Measurements from ENCODE around the gene SBNO2. TPM values are rescaled to one million over a fixed set of nuclear protein-coding genes. Genes with fewer than 3 reads are reported as not detected.

Gene SBNO2
- total RNA-seq, 4 donors from 2014 or later = 26.4 to 71.0 (median 57.8) TPM

GRCh38 chr19:1167687-1168571, 6.1 kb downstream of the SBNO2 start:
- H3K27me3 ChIP-seq = no peaks in the 10 kb centered on the region
- TF ChIP-seq POLR2A (IDR thresholded peaks at IDR 0.05) = no peak
- TF ChIP-seq CTCF (IDR thresholded peaks at IDR 0.05) = no peak
- no peak for DNase-seq
- H3K36me3 ChIP-seq = peaks cover 0 to 11% (median 0%) of the 10 kb centered on the region in 3 donors
- H3K4me3 ChIP-seq = peak overlapping the region; percentile 20 to 42 (median 32)
- H3K9me3 ChIP-seq = no peaks in the 10 kb centered on the region
- H3K27ac ChIP-seq = peak overlapping the region; percentile 74 to 87 (median 81)
- peaks cover 0 to 52% (median 18%) of the 10 kb centered on the region in 4 donors for H3K4me1 ChIP-seq

- H3K36me3 ChIP-seq = peaks cover 0 to 11% (median 0%) of the 10 kb centered on the region in 3 donors
- H3K27ac ChIP-seq = peak overlapping the region in 1 of 4 donors; percentile 31
- H3K27me3 ChIP-seq = no peaks in the 10 kb centered on the region
- TF ChIP-seq CTCF (IDR thresholded peaks at IDR 0.05) (no peak), POLR2A (IDR thresholded peaks at IDR 0.05) (no peak)
- H3K4me1 ChIP-seq = peaks cover 0 to 43% (median 14%) of the 10 kb centered on the region in 4 donors
- no peaks in the 10 kb centered on the region for H3K9me3 ChIP-seq
- peak in 1 of 3 donors; percentile 44 for DNase-seq
- H3K4me3 ChIP-seq = no peak overlapping the region
Measured at GRCh38 chr19:1166872-1167573, 7.0 kb downstream of the SBNO2 start.

DNA sequence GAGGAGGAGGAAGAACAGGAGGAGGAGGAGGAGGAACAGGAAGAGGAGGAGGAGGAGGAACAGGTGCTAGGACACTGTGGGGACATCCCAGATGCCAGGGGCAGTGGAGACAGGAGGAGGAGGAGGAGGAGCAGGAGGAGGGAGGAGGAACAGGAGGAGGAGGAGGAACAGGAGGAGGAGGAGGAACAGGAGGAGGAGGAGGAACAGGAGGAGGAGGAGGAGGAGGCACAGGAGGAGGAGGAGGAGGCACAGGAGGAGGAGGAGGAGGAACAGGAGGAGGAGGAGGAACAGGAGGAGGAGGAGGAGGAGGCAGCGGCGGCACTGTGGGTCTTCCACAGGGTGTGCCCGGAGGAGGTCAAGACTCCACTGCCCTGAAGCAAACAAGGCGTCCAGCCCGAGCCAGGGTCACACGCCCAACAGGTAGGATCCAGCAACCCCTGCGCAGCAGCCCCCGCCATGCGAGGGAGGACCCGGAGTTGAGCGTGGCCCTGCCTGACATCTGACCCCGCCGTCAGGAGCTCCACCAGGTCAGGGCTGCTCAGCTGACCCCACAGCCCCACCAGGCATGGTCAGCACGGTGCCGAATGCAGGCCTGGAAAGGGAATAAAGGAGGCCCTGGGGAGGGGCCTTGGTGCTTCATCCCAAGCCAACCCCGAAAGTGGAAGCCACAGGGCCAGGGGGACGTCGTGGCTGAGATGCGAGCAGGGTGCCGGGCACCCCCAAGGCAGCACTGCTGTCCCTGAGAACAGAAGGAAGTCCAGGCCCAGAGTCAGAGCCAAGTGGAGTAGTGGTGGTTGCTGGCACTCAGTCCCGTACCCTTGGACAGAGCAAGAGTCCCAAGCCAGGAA, 9.2 kb downstream of the SBNO2 start:
- H3K27ac ChIP-seq = no peak overlapping the region
- peaks cover 0 to 17% (median 0%) of the 10 kb centered on the region in 3 donors for H3K36me3 ChIP-seq
- no peaks in the 10 kb centered on the region for H3K9me3 ChIP-seq
- TF ChIP-seq CTCF (IDR thresholded peaks at IDR 0.05) = no peak
- no peak for TF ChIP-seq POLR2A (IDR thresholded peaks at IDR 0.05)
- no peak for DNase-seq
- H3K4me1 ChIP-seq = peaks cover 0 to 35% (median 8%) of the 10 kb centered on the region in 4 donors
- no peaks in the 10 kb centered on the region for H3K27me3 ChIP-seq
- no peak overlapping the region for H3K4me3 ChIP-seq

GRCh38 chr19:1163934-1164683, 10.0 kb downstream of the SBNO2 start:
- Histone ChIP-seq H3K36me3 (peaks cover 0 to 18% (median 0%) of the 10 kb centered on the region in 3 donors), H3K27ac (no peak overlapping the region), H3K4me1 (peaks cover 0 to 29% (median 3%) of the 10 kb centered on the region in 4 donors), H3K4me3 (no peak overlapping the region), H3K9me3 (no peaks in the 10 kb centered on the region), H3K27me3 (no peaks in the 10 kb centered on the region)
- TF ChIP-seq CTCF (IDR thresholded peaks at IDR 0.05) = no peak
- TF ChIP-seq POLR2A (IDR thresholded peaks at IDR 0.05) = no peak
- DNase-seq = peak in 1 of 3 donors; percentile 49

All from Peyer's patch (tissue), 4 donors.